Measurements from ENCODE around the gene DHX34.

The DHX34 gene

GRCh38 chr19:47404334-47405196, 55.5 kb downstream of the DHX34 start:
- DNase-seq (ENCODE audit: extremely low spot score) = no peak
- ChIA-PET POLR2A (no interaction called here), CTCF (no interaction called here)
- no peak for TF ChIP-seq CTCF (IDR thresholded peaks at IDR 0.05; ENCODE audit: control extremely low read depth, extremely low read depth, low read depth, missing control alignments)

- POLR2A ChIA-PET = no interaction called here
- CTCF ChIA-PET = no interaction called here
- DNase-seq (ENCODE audit: extremely low spot score) = no peak
- TF ChIP-seq CTCF (IDR thresholded peaks at IDR 0.05; ENCODE audit: control extremely low read depth, extremely low read depth, low read depth, missing control alignments) = no peak
Observed at GRCh38 chr19:47405197-47405550, 56.1 kb downstream of the DHX34 start.

GRCh38 chr19:47405854-47406417, 56.8 kb downstream of the DHX34 start:
- ChIA-PET CTCF (no interaction called here), POLR2A (no interaction called here)
- no peak for TF ChIP-seq CTCF (IDR thresholded peaks at IDR 0.05; ENCODE audit: control extremely low read depth, extremely low read depth, low read depth, missing control alignments)
- DNase-seq (ENCODE audit: extremely low spot score) = no peak

DNA sequence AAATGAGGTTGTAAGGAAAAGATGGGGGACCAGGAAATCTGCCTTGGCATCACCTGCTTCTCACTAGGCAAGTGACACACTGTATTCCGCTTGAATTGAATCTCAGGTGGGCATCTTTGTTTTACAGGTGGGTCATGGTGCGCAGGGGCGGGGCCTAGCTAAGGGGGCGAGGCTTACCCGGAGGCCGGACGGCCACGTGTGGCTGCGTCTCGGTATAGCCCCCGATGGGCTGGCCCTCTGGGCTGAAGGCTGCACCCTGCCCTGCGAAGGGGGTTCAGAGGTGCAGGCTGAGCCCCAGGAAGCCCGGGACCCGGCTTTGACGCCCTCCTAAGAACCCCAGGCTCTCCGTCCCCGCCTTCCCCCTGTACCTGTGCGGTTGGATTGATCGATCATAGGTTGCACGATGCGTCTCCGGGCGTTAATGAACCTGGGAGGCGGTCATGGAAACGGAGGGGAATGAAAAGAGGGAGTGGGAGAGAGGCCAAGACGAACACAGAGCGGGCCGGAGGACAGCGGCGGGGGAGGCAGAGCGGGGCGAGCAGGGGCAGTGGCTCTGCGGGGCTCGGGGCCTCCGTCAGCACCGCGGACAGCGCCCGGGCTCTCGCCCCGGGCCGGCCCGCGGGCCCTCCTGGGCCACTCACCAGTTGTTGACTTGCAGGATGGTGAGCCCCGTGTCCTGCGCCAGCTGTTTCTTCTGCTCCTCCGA, 57.7 kb downstream of the DHX34 start:
- ChIA-PET CTCF (no interaction called here), POLR2A (no interaction called here)
- TF ChIP-seq CTCF (IDR thresholded peaks at IDR 0.05; ENCODE audit: control extremely low read depth, extremely low read depth, low read depth, missing control alignments) = no peak
- DNase-seq (ENCODE audit: extremely low spot score) = no peak

- TF ChIP-seq CTCF (IDR thresholded peaks at IDR 0.05; ENCODE audit: control extremely low read depth, extremely low read depth, low read depth, missing control alignments) = no peak
- ChIA-PET POLR2A (no interaction called here), CTCF (no interaction called here)
- no peak for DNase-seq (ENCODE audit: extremely low spot score)
Observed at GRCh38 chr19:47407417-47407774, 58.3 kb downstream of the DHX34 start.

GRCh38 chr19:47408156-47408938, 59.2 kb downstream of the DHX34 start:
- no peak for TF ChIP-seq CTCF (IDR thresholded peaks at IDR 0.05; ENCODE audit: control extremely low read depth, extremely low read depth, low read depth, missing control alignments)
- DNase-seq (ENCODE audit: extremely low spot score) = no peak
- ChIA-PET CTCF (no interaction called here), POLR2A (no interaction called here)
